Testis (tissue), 3 donors: ENCODE measurements around the gene HIRA. TPM values are rescaled to one million over a fixed set of nuclear protein-coding genes. Genes with fewer than 3 reads are reported as not detected.

ENCODE experiments used
- DNase-seq: peaks from one replicate; pipeline ENCODE4 v3.0.0-alpha.2; 2019
- H3K27ac ChIP-seq, 2 donors: fragments of 200-600 bp; sonication (generic); one replicate each; pipeline ENCODE4 v1.5.1; 2019
- H3K27me3 ChIP-seq: fragments of 200-600 bp; sonication (generic); one replicate; pipeline ENCODE4 v1.5.1; 2019
- H3K36me3 ChIP-seq: fragments of 200-600 bp; sonication (generic); one replicate; pipeline ENCODE4 v1.5.1; 2017; ENCODE audit warnings: low read depth; ENCODE audit errors: missing control alignments
- H3K4me1 ChIP-seq: fragments of 200-600 bp; sonication (generic); one replicate; pipeline ENCODE4 v1.5.1; 2019
- H3K4me3 ChIP-seq, 2 donors: fragments of 200-600 bp; sonication (generic); one replicate each; pipeline ENCODE4 v1.5.1; 2017 to 2019
- H3K9me3 ChIP-seq: fragments of 200-600 bp; sonication (generic); one replicate; pipeline ENCODE4 v1.5.1; 2017
- CTCF ChIP-seq, 3 experiments: fragments of 450-650 bp in 2 of 3; fragments of 200-600 bp in 1 of 3; sonication (generic) in 1 of 3; IDR thresholded peaks; one replicate each; pipeline ENCODE4 v1.5.1; 2016 to 2019; ENCODE audit warnings: antibody characterized with exemption in 3 of 3, mild to moderate bottlenecking in 2 of 3, moderate library complexity in 1 of 3
- POLR2A ChIP-seq: fragments of 450-650 bp; IDR thresholded peaks from one replicate; pipeline ENCODE4 v1.6.1; 2017; ENCODE audit warnings: antibody characterized with exemption, mild to moderate bottlenecking, moderate library complexity
- WGBS, 2 donors: methylation state at CpG; one replicate each; pipeline ENCODE4 v1.1.5; 2018; 5-methylcytosine and 5-hydroxymethylcytosine counted together
- intact Hi-C: fragments of 100-400 bp; cut with DNase I; formaldehyde crosslinking; loops from one replicate; pipeline ENCODE4 v1.15.1; 2023; ENCODE audit warnings: low total_unique reads
- polyA plus RNA-seq: library from polyadenylated mRNA; stranded (reverse); fragments of 350-450 nt; fragmentation: Illumina TruSeq; extraction: RNeasy Lipid Tissue Mini Kit (QIAGEN cat#74804); gene quantifications from one replicate; pipeline ENCODE4 v1.2.3, GENCODE V29; 2014; ENCODE audit warnings: low read depth, low replicate concordance; ENCODE audit not compliant: insufficient read depth
- total RNA-seq, 2 donors: library from RNA; depleted of rRNA; stranded (reverse); fragments of >200 nt; gene quantifications; one replicate each; pipeline ENCODE4 v1.2.3, GENCODE V29; 2016

The HIRA gene
- total and polyA plus RNA-seq, 3 donors from 2014 or later, result 17.7 to 25.7 (median 21.8) TPM

- Histone ChIP-seq H3K27me3 (no peaks in the 10 kb centered on the region), H3K36me3 (no peaks in the 10 kb centered on the region), H3K27ac (no peak overlapping the region), H3K4me1 (no peaks in the 10 kb centered on the region), H3K9me3 (no peaks in the 10 kb centered on the region), H3K4me3 (no peak overlapping the region)
- DNase-seq, result no peak
- intact Hi-C loops, result no loop called here
- WGBS, 2 donors, result 83 to 86% methylated on average over 4 of the region's 4 CpGs
- TF ChIP-seq CTCF (IDR thresholded peaks at IDR 0.05) (no peak), POLR2A (no peak)
Measured at GRCh38 chr22:19412923-19413322, 18.6 kb downstream of the HIRA start.

GRCh38 chr22:19412478-19412877 is 19.1 kb downstream of the HIRA start:
- no peak for DNase-seq
- intact Hi-C loops, result no loop called here
- no peaks in the 10 kb centered on the region for H3K27me3 ChIP-seq
- no peaks in the 10 kb centered on the region for H3K36me3 ChIP-seq
- 78 to 91% methylated on average over 4 of the region's 4 CpGs for WGBS, 2 donors
- H3K27ac ChIP-seq, result no peak overlapping the region
- no peak overlapping the region for H3K4me3 ChIP-seq
- H3K9me3 ChIP-seq, result no peaks in the 10 kb centered on the region
- no peaks in the 10 kb centered on the region for H3K4me1 ChIP-seq
- TF ChIP-seq POLR2A, result no peak
- TF ChIP-seq CTCF (IDR thresholded peaks at IDR 0.05), result no peak

GRCh38 chr22:19411690-19412045 is 19.9 kb downstream of the HIRA start:
- H3K9me3 ChIP-seq, result no peaks in the 10 kb centered on the region
- WGBS, 2 donors, result 100% methylated on average over 1 of the region's 1 CpG
- intact Hi-C loops, result no loop called here

GRCh38 chr22:19410941-19411689 is 20.4 kb downstream of the HIRA start:
- Histone ChIP-seq H3K9me3 (no peaks in the 10 kb centered on the region), H3K4me3 (no peak overlapping the region), H3K36me3 (no peaks in the 10 kb centered on the region), H3K4me1 (no peaks in the 10 kb centered on the region), H3K27me3 (no peaks in the 10 kb centered on the region), H3K27ac (no peak overlapping the region)
- intact Hi-C loops, result no loop called here
- WGBS, 2 donors, result 92 to 96% methylated on average over 6 of the region's 6 CpGs
- TF ChIP-seq POLR2A, result no peak
- TF ChIP-seq CTCF (IDR thresholded peaks at IDR 0.05), result no peak
- no peak for DNase-seq

More at GRCh38 chr22:19411690-19412045, 19.9 kb downstream of the HIRA start:
- H3K36me3 ChIP-seq, result no peaks in the 10 kb centered on the region
- TF ChIP-seq POLR2A, result no peak
- no peak for TF ChIP-seq CTCF (IDR thresholded peaks at IDR 0.05)
- H3K27me3 ChIP-seq, result no peaks in the 10 kb centered on the region
- H3K4me3 ChIP-seq, result no peak overlapping the region
- H3K4me1 ChIP-seq, result no peaks in the 10 kb centered on the region
- no peak overlapping the region for H3K27ac ChIP-seq
- no peak for DNase-seq
